SHP77 (cell line): ENCODE data around the gene KCNB1.
A peak's percentile ranks its signal among the peaks of the same experiment; 100 is the strongest.

Source experiments
- DNase-seq, 2 experiments: peaks; one replicate each; lab custom pipeline; 2025; lab: John Stamatoyannopoulos, UW

The KCNB1 gene

GRCh38 chr20:49391404-49392245 is 90.8 kb downstream of the KCNB1 start:
- no peak for DNase-seq

GRCh38 chr20:49389854-49390253 is 92.6 kb downstream of the KCNB1 start:
- DNase-seq = no peak

- no peak for DNase-seq
Measured at GRCh38 chr20:49388744-49389143, 93.7 kb downstream of the KCNB1 start.

GRCh38 chr20:49387581-49387939 is 94.9 kb downstream of the KCNB1 start:
- DNase-seq = no peak

GRCh38 chr20:49386848-49387580 is 95.5 kb downstream of the KCNB1 start:
- peak; percentile 38 to 92 for DNase-seq

GRCh38 chr20:49385465-49385864 is 97.0 kb downstream of the KCNB1 start:
- DNase-seq = peak in 1 of 2 experiments; percentile 18

GRCh38 chr20:49384437-49385434 is 97.7 kb downstream of the KCNB1 start:
- DNase-seq = peak; percentile 59 to 82

GRCh38 chr20:49381558-49382493 is 100.6 kb downstream of the KCNB1 start:
- DNase-seq = peak in 1 of 2 experiments; percentile 60

GRCh38 chr20:49380337-49380780 is 102.1 kb downstream of the KCNB1 start:
- DNase-seq = no peak

- DNase-seq = no peak
Measured at GRCh38 chr20:49379338-49379737, 103.1 kb downstream of the KCNB1 start.

GRCh38 chr20:49377326-49377725 is 105.1 kb downstream of the KCNB1 start:
- DNase-seq = no peak

- DNase-seq = no peak
Measured at GRCh38 chr20:49375170-49375569, 107.3 kb downstream of the KCNB1 start.

GRCh38 chr20:49372095-49372734 is 110.3 kb downstream of the KCNB1 start:
- no peak for DNase-seq

- DNase-seq = no peak
Measured at GRCh38 chr20:49368596-49368995, 113.9 kb downstream of the KCNB1 start.

GRCh38 chr20:49367113-49367512 is 115.4 kb downstream of the KCNB1 start:
- no peak for DNase-seq

- no peak for DNase-seq
Measured at GRCh38 chr20:49366687-49367086, 115.8 kb downstream of the KCNB1 start.

GRCh38 chr20:49361862-49362660 is 120.4 kb downstream of the KCNB1 start:
- DNase-seq = no peak

GRCh38 chr20:49360242-49360968 is 122.1 kb downstream of the KCNB1 start:
- DNase-seq = no peak

GRCh38 chr20:49356676-49357075 is 125.8 kb downstream of the KCNB1 start:
- peak; percentile 63 to 86 for DNase-seq
